ENCODE measurements around the gene ASAP3.

GRCh38 chr1:23446661-23447310 lies 37.2 kb downstream of the ASAP3 start:
- no peak for TF ChIP-seq CTCF (IDR thresholded peaks at IDR 0.05; ENCODE audit: poor library complexity)
- no peak for TF ChIP-seq EZH2phosphoT487 (IDR thresholded peaks at IDR 0.05; ENCODE audit: low read depth, severe bottlenecking, unreplicated experiment)

All from hepatocyte (in vitro differentiated cells).